ENCODE measurements around the gene SAPCD2.

Gene SAPCD2

GRCh38 chr9:137030538-137031527 lies 39.5 kb downstream of the SAPCD2 start:
- DNase-seq: no peak

- no peak for DNase-seq
Observed at GRCh38 chr9:137030006-137030405, 40.4 kb downstream of the SAPCD2 start.

GRCh38 chr9:137029058-137029936 lies 41.1 kb downstream of the SAPCD2 start:
- peak; percentile 25 for DNase-seq

- DNase-seq: peak; percentile 34
Observed at GRCh38 chr9:137028263-137029057, 41.9 kb downstream of the SAPCD2 start.

- DNase-seq: no peak
Observed at GRCh38 chr9:137027369-137028262, 42.7 kb downstream of the SAPCD2 start, which contains the start of gene ABCA2. ABCA2 (minus strand) TSS chr9:137028237; CDS start chr9:137028140, 97 bp downstream.

- no peak for DNase-seq
Observed at GRCh38 chr9:137026828-137027227, 43.5 kb downstream of the SAPCD2 start.

GRCh38 chr9:137026384-137026783 lies 44.0 kb downstream of the SAPCD2 start:
- DNase-seq: no peak

GRCh38 chr9:137025517-137025966 lies 44.8 kb downstream of the SAPCD2 start:
- DNase-seq: no peak

GRCh38 chr9:137023583-137023991 lies 46.8 kb downstream of the SAPCD2 start:
- DNase-seq: no peak

- DNase-seq: no peak
Observed at GRCh38 chr9:137023157-137023556, 47.2 kb downstream of the SAPCD2 start.

GRCh38 chr9:137022662-137023008 lies 47.7 kb downstream of the SAPCD2 start:
- no peak for DNase-seq

GRCh38 chr9:137021979-137022661 lies 48.2 kb downstream of the SAPCD2 start:
- peak; percentile 20 for DNase-seq

GRCh38 chr9:137021568-137021978 lies 48.8 kb downstream of the SAPCD2 start:
- DNase-seq: no peak

GRCh38 chr9:137020771-137021567 lies 49.4 kb downstream of the SAPCD2 start:
- DNase-seq: no peak

GRCh38 chr9:137019891-137020683 lies 50.3 kb downstream of the SAPCD2 start:
- DNase-seq: no peak

- DNase-seq: no peak
Observed at GRCh38 chr9:137018761-137019559, 51.4 kb downstream of the SAPCD2 start.

GRCh38 chr9:137017791-137018497 lies 52.4 kb downstream of the SAPCD2 start:
- DNase-seq: no peak
